Neural cell (in vitro differentiated cells): ENCODE measurements around the gene LDAF1. TPM values are rescaled to one million over a fixed set of nuclear protein-coding genes. Genes with fewer than 3 reads are reported as not detected.
A peak's percentile ranks its signal among the peaks of the same experiment; 100 is the strongest.

Experiments
- H2AFZ ChIP-seq: fragments of 200-600, 300-800 bp; sonication (generic), shearing (Covaris generic); 2 replicates; pipeline ENCODE4 v1.6.0; 2014; ENCODE audit warnings: low read depth, mild to moderate bottlenecking, antibody characterized with exemption, low read length, moderate library complexity
- H3F3A ChIP-seq: fragments of 200-600 bp; shearing (Covaris generic); 2 replicates; pipeline ENCODE4 v1.6.1; 2016; ENCODE audit warnings: mild to moderate bottlenecking, moderate library complexity, mixed read lengths, antibody characterized with exemption, low read length; ENCODE audit not compliant: insufficient read depth, poor library complexity, severe bottlenecking
- H3K27ac ChIP-seq: fragments of 200-600, 300-800 bp; sonication (generic), shearing (Covaris generic); 2 replicates; pipeline ENCODE4 v1.5.1; 2014; ENCODE audit warnings: mild to moderate bottlenecking, low read length, moderate library complexity
- H3K27me3 ChIP-seq: fragments of 300-800, 200-600 bp; sonication (generic), shearing (Covaris generic); 2 replicates; pipeline ENCODE4 v1.6.0; 2014; ENCODE audit warnings: mild to moderate bottlenecking, low read depth, low read length, moderate library complexity; ENCODE audit not compliant: insufficient read depth
- H3K36me3 ChIP-seq: fragments of 300-800, 200-600 bp; sonication (generic), shearing (Covaris generic); 2 replicates; pipeline ENCODE4 v1.5.1; 2014; ENCODE audit warnings: mild to moderate bottlenecking, antibody characterized with exemption, low read length, moderate library complexity; ENCODE audit not compliant: insufficient read depth
- H3K4me2 ChIP-seq: fragments of 300-800, 200-600 bp; sonication (generic), shearing (Covaris generic); 2 replicates; pipeline ENCODE4 v1.6.0; 2014; ENCODE audit warnings: mild to moderate bottlenecking, low read length
- H3K4me3 ChIP-seq: fragments of 300-800, 200-600 bp; sonication (generic), shearing (Covaris generic); 2 replicates; pipeline ENCODE4 v1.5.1; 2014; ENCODE audit warnings: mild to moderate bottlenecking, low read length, moderate library complexity
- H3K79me2 ChIP-seq: fragments of 200-600 bp; shearing (Covaris generic); replicated peaks from 2 replicates; pipeline ENCODE4 v1.6.0; 2014; ENCODE audit warnings: mild to moderate bottlenecking, low read length, moderate library complexity; ENCODE audit not compliant: insufficient read depth
- H3K9ac ChIP-seq: fragments of 300-800, 200-600 bp; sonication (generic), shearing (Covaris generic); 2 replicates; pipeline ENCODE4 v1.6.1; 2016; ENCODE audit warnings: mild to moderate bottlenecking, low read length, mixed read lengths
- H3K9me2 ChIP-seq: fragments of 200-600 bp; shearing (Covaris generic); 2 replicates; pipeline ENCODE4 v1.6.1; 2016; ENCODE audit warnings: mild to moderate bottlenecking, low read length, mixed read lengths; ENCODE audit not compliant: insufficient read depth
- H3K9me3 ChIP-seq: fragments of 200-600, 300-800 bp; sonication (generic), shearing (Covaris generic); 2 replicates; pipeline ENCODE4 v1.6.1; 2016; ENCODE audit warnings: mild to moderate bottlenecking, mixed run types, low read length, moderate library complexity, mixed read lengths
- H4K20me1 ChIP-seq: fragments of 200-600 bp; shearing (Covaris generic); 2 replicates; pipeline ENCODE4 v1.6.1; 2016; ENCODE audit warnings: mild to moderate bottlenecking, mixed run types; ENCODE audit not compliant: insufficient read depth
- EP300 ChIP-seq: fragments of 450-650 bp; conservative IDR thresholded peaks from 2 replicates; pipeline ENCODE4 v1.6.1; 2014; ENCODE audit warnings: antibody characterized with exemption, mild to moderate bottlenecking, moderate library complexity; ENCODE audit not compliant: poor library complexity, severe bottlenecking
- EZH2 ChIP-seq: fragments of 200-600, 300-800 bp; shearing (Covaris generic), sonication (generic); IDR thresholded peaks from 2 replicates; pipeline ENCODE4 v1.6.1; 2014; ENCODE audit warnings: antibody characterized with exemption, low read length, borderline replicate concordance, mild to moderate bottlenecking; ENCODE audit not compliant: insufficient read depth, poor library complexity, severe bottlenecking
- MXI1 ChIP-seq: fragments of 450-650 bp; conservative IDR thresholded peaks from 2 replicates; pipeline ENCODE4 v1.6.1; 2014; ENCODE audit warnings: antibody characterized with exemption, mild to moderate bottlenecking; ENCODE audit not compliant: poor library complexity, severe bottlenecking
- POLR2AphosphoS5 ChIP-seq: IDR thresholded peaks from 2 replicates; pipeline ENCODE4 v1.6.1; 2012
- RAD21 ChIP-seq: fragments of 450-650 bp; conservative IDR thresholded peaks from 2 replicates; pipeline ENCODE4 v1.6.1; 2014; ENCODE audit warnings: antibody characterized with exemption, mild to moderate bottlenecking, moderate library complexity
- SMC3 ChIP-seq: fragments of 450-650 bp; conservative IDR thresholded peaks from 2 replicates; pipeline ENCODE4 v1.6.1; 2014; ENCODE audit warnings: antibody characterized with exemption, mild to moderate bottlenecking, moderate library complexity; ENCODE audit not compliant: poor library complexity
- TAF1 ChIP-seq: IDR thresholded peaks from 2 replicates; pipeline ENCODE4 v1.6.1; 2012; ENCODE audit warnings: low read depth
- polyA plus RNA-seq: library from polyadenylated mRNA; depleted of rRNA; stranded (reverse); fragments of >200 nt; gene quantifications from 2 replicates; pipeline ENCODE4 v1.2.3, GENCODE V29; 2014
- TF ChIP-seq, protein P1 (sequence below): IDR thresholded peaks from 2 replicates; pipeline ENCODE4 v1.6.1; 2012; ENCODE audit warnings: borderline replicate concordance
- TF ChIP-seq, protein P2 (sequence below): fragments of 450-650 bp; IDR thresholded peaks from 2 replicates; pipeline ENCODE4 v1.5.1; 2014; ENCODE audit warnings: antibody characterized with exemption, mild to moderate bottlenecking, moderate library complexity; ENCODE audit not compliant: poor library complexity, severe bottlenecking

Gene LDAF1
- polyA plus RNA-seq, 1 donor from 2014 or later: 10.8 TPM

DNA sequence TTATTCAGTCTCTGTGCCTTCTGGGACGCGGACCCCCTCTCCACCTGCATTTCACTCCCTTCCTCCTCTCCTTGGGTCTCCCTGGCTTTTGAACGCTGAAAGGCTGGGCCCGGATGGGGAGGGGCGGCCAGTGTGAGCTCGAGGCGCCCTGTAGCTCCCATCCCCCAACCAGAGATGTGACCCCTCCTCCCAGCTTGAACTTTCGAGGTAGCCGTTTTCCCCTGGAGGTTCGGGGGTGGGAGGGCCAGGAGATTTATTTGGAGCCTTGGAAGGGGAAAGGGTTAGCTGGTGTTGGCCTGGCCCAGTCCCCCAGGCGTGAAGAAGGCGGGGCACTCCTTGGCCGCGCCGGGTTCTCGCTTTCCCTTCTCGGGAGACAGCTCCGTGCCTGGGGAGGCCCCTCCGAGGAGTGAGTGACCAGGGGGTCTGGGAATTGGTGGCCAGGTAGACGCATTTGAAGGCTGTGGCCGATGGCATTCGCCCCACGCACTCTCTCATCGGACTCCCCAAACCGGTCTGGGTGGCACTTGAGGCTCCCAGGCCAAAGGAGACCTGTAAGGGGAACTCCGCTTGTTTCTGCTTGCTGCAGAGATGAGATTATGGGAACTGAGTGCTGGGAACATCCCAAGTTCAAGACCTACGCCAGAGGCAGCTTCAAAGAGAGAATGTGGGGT is 942 bp downstream of the LDAF1 start:
- H3K27ac ChIP-seq: no peak overlapping the region
- peak overlapping the region; percentile 68 for H3K9ac ChIP-seq

GRCh38 chr16:21160276-21160675 is 1.8 kb downstream of the LDAF1 start:
- H3K9me3 ChIP-seq: no peaks in the 10 kb centered on the region
- H3K4me2 ChIP-seq: no peak overlapping the region
- no peaks in the 10 kb centered on the region for H3K79me2 ChIP-seq
- H3K36me3 ChIP-seq: no peaks in the 10 kb centered on the region
- no peaks in the 10 kb centered on the region for H4K20me1 ChIP-seq
- H3K27ac ChIP-seq: no peak overlapping the region
- TF ChIP-seq EP300 (no peak), SMC3 (no peak), POLR2AphosphoS5 (no peak), RAD21 (no peak), EZH2 (no peak), MXI1 (no peak), TAF1 (no peak)
- TF ChIP-seq, protein P1, sequence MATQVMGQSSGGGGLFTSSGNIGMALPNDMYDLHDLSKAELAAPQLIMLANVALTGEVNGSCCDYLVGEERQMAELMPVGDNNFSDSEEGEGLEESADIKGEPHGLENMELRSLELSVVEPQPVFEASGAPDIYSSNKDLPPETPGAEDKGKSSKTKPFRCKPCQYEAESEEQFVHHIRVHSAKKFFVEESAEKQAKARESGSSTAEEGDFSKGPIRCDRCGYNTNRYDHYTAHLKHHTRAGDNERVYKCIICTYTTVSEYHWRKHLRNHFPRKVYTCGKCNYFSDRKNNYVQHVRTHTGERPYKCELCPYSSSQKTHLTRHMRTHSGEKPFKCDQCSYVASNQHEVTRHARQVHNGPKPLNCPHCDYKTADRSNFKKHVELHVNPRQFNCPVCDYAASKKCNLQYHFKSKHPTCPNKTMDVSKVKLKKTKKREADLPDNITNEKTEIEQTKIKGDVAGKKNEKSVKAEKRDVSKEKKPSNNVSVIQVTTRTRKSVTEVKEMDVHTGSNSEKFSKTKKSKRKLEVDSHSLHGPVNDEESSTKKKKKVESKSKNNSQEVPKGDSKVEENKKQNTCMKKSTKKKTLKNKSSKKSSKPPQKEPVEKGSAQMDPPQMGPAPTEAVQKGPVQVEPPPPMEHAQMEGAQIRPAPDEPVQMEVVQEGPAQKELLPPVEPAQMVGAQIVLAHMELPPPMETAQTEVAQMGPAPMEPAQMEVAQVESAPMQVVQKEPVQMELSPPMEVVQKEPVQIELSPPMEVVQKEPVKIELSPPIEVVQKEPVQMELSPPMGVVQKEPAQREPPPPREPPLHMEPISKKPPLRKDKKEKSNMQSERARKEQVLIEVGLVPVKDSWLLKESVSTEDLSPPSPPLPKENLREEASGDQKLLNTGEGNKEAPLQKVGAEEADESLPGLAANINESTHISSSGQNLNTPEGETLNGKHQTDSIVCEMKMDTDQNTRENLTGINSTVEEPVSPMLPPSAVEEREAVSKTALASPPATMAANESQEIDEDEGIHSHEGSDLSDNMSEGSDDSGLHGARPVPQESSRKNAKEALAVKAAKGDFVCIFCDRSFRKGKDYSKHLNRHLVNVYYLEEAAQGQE: no peak
- TF ChIP-seq, protein P2, sequence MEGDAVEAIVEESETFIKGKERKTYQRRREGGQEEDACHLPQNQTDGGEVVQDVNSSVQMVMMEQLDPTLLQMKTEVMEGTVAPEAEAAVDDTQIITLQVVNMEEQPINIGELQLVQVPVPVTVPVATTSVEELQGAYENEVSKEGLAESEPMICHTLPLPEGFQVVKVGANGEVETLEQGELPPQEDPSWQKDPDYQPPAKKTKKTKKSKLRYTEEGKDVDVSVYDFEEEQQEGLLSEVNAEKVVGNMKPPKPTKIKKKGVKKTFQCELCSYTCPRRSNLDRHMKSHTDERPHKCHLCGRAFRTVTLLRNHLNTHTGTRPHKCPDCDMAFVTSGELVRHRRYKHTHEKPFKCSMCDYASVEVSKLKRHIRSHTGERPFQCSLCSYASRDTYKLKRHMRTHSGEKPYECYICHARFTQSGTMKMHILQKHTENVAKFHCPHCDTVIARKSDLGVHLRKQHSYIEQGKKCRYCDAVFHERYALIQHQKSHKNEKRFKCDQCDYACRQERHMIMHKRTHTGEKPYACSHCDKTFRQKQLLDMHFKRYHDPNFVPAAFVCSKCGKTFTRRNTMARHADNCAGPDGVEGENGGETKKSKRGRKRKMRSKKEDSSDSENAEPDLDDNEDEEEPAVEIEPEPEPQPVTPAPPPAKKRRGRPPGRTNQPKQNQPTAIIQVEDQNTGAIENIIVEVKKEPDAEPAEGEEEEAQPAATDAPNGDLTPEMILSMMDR: no peak
- no peak overlapping the region for H3K9ac ChIP-seq
- no peak overlapping the region for H2AFZ ChIP-seq
- H3F3A ChIP-seq: no peaks in the 10 kb centered on the region
- H3K4me3 ChIP-seq: no peak overlapping the region
- peaks cover 10% of the 10 kb centered on the region for H3K27me3 ChIP-seq
- H3K9me2 ChIP-seq: no peaks in the 10 kb centered on the region

More for the DNA sequence above, 942 bp downstream of the LDAF1 start:
- TF ChIP-seq, protein P2: no peak
- H3K27me3 ChIP-seq: peaks cover 10% of the 10 kb centered on the region
- no peaks in the 10 kb centered on the region for H3K79me2 ChIP-seq
- no peaks in the 10 kb centered on the region for H4K20me1 ChIP-seq
- no peaks in the 10 kb centered on the region for H3K9me3 ChIP-seq
- H3K4me2 ChIP-seq: peak overlapping the region; percentile 26
- peak overlapping the region; percentile 72 for H2AFZ ChIP-seq
- H3K9me2 ChIP-seq: no peaks in the 10 kb centered on the region
- H3F3A ChIP-seq: no peaks in the 10 kb centered on the region
- peak overlapping the region; percentile 84 for H3K4me3 ChIP-seq
- no peaks in the 10 kb centered on the region for H3K36me3 ChIP-seq
